MG63 (cell line): ENCODE data around the gene OR6Q1. TPM values are rescaled to one million over a fixed set of nuclear protein-coding genes. Genes with fewer than 3 reads are reported as not detected.
A peak's percentile ranks its signal among the peaks of the same experiment; 100 is the strongest.

Experiments
- DNase-seq: peaks from one replicate; pipeline ENCODE4 v3.0.0-alpha.2; 2020
- H3K27me3 ChIP-seq: fragments of 250-450 bp; sonication (Bioruptor Pico); 2 replicates; pipeline ENCODE4 v1.5.1; 2020; ENCODE audit warnings: mild to moderate bottlenecking, moderate library complexity
- H3K36me3 ChIP-seq: fragments of 250-450 bp; sonication (Bioruptor Pico); 2 replicates; pipeline ENCODE4 v1.5.1; 2020; ENCODE audit warnings: mild to moderate bottlenecking, moderate library complexity
- H3K4me3 ChIP-seq: fragments of 250-450 bp; sonication (Bioruptor Pico); 2 replicates; pipeline ENCODE4 v1.5.1; 2020; ENCODE audit warnings: mild to moderate bottlenecking, moderate library complexity
- H3K9me3 ChIP-seq: fragments of 250-450 bp; sonication (Bioruptor Pico); 2 replicates; pipeline ENCODE4 v1.5.1; 2020; ENCODE audit warnings: mild to moderate bottlenecking, moderate library complexity
- total RNA-seq: library from RNA; depleted of rRNA; stranded (reverse); fragments of >200 nt; shearing (Covaris generic); gene quantifications from 2 replicates; pipeline ENCODE4 v1.2.3, GENCODE V29; 2014; ENCODE audit warnings: low replicate concordance

OR6Q1 gene
- total RNA-seq, 1 experiment from 2014 or later = not detected

- Histone ChIP-seq H3K9me3 (no peaks in the 10 kb centered on the region), H3K4me3 (no peak overlapping the region), H3K36me3 (no peaks in the 10 kb centered on the region), H3K27me3 (no peaks in the 10 kb centered on the region; the same call in 1 of the 2 replicates)
- no peak for DNase-seq
Measured at GRCh38 chr11:58043379-58043778, 12.6 kb downstream of the OR6Q1 start.

DNA sequence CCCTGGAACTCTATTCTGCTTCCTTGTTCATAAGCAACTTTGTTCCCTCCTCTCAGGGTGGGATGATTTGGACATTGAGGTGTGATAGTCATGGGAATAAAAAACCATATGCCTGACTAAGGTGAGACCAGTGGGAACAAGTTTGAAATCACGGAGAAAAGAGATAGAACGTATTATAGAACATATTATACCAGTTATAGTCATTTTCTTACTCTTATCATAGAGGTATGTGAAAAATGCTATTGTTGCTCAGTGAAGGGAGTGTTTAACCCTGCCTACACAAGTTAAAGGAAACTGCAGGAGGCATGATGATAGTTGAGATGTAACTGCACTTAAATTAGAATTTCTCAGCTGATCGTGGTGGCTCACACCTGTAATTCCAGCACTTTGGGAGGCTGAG, 15.5 kb downstream of the OR6Q1 start:
- H3K27me3 ChIP-seq = no peaks in the 10 kb centered on the region; the same call in 1 of the 2 replicates
- no peaks in the 10 kb centered on the region for H3K36me3 ChIP-seq
- no peak for DNase-seq
- no peaks in the 10 kb centered on the region for H3K9me3 ChIP-seq
- H3K4me3 ChIP-seq = no peak overlapping the region

DNA sequence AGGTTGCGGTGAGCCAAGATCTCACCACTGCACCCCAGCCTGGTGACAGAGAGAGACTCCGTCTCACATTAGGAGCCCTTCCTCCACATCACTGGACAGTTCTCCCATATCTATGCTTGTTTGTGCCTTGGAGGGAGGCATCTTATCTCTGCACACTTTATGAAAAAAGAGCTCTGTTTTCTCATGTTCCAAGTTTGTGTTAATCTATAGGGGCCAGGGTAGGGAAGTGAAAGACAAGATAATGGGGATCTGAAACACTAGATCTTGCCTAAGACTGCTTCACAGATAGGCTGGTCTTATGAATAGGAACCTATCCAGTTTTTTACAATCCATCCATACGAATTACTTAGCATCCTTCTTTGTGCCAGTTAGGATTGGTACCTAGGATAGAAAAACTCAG, 17.1 kb downstream of the OR6Q1 start:
- Histone ChIP-seq H3K4me3 (no peak overlapping the region), H3K27me3 (no peaks in the 10 kb centered on the region; the same call in 1 of the 2 replicates), H3K36me3 (no peaks in the 10 kb centered on the region), H3K9me3 (no peaks in the 10 kb centered on the region)
- no peak for DNase-seq

DNA sequence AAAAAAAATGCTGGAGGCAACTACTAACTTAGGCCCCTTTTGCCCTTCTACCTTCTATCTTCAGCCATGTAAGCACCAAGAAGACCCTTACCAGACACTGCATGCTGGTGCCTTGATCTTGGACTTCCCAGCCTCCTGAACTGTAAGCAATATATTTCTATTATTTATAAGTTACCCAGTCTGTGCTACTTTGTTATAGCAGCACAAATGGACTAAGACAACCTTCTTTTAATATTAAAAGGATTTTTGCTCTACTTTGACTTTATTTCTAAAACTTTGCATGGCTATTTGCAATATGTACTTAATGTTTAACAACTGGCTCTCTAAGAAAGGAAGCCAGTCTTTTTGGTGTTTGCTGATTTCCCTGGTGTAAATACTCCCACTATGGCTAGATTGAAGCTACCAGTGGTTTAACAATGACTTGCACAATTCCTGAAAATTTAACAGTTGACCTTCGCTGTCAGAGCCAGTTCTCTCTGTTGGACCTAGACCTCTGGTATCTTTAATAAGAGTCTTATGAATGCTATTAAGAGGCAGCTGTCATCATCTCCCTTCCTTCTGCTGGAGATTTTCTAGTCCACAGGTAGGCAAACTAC, 25.2 kb downstream of the OR6Q1 start:
- no peaks in the 10 kb centered on the region for H3K9me3 ChIP-seq
- H3K27me3 ChIP-seq = no peaks in the 10 kb centered on the region
- no peak for DNase-seq
- H3K4me3 ChIP-seq = no peak overlapping the region
- no peaks in the 10 kb centered on the region for H3K36me3 ChIP-seq

- Histone ChIP-seq H3K4me3 (no peak overlapping the region), H3K9me3 (no peaks in the 10 kb centered on the region), H3K36me3 (no peaks in the 10 kb centered on the region), H3K27me3 (no peaks in the 10 kb centered on the region)
- no peak for DNase-seq
Measured at GRCh38 chr11:58057481-58057880, 26.7 kb downstream of the OR6Q1 start.

DNA sequence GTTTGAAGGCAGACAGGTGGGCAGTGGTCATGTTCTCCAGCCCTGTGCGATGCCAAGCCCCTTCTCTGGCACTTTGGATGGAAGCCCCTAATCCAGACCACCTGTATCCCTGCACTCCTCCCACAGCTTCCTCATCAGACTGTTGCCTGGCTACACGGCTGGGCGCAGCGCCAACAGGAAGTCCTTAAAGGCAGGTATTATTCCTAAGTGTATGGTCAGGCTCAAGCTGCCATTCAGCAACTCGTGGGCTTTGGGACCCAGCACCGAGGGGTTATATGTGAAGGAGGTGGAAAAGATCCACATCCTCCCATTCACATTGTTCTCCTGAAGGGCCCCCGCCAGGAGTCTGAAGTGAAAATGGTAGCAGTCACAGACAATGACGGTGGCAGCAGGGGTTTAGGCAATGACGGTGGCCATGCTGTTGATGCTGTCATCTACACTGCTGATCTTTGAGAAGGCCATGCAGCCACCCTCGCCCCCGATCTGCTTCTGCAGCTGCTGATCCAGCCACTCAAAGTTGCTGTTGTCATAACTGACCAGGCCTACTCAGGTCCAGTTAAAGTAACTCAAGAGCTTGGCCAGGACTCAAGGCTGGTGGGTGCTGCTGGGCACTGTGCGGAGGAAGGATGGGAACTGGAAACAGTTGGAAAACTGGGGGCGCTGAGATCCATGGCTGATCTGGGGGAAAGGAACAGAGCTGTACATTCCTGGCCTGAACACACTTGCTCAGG, 27.7 kb downstream of the OR6Q1 start:
- peak; percentile 39 for DNase-seq
- no peaks in the 10 kb centered on the region for H3K36me3 ChIP-seq
- no peaks in the 10 kb centered on the region for H3K9me3 ChIP-seq
- no peak overlapping the region for H3K4me3 ChIP-seq
- no peaks in the 10 kb centered on the region for H3K27me3 ChIP-seq

DNA sequence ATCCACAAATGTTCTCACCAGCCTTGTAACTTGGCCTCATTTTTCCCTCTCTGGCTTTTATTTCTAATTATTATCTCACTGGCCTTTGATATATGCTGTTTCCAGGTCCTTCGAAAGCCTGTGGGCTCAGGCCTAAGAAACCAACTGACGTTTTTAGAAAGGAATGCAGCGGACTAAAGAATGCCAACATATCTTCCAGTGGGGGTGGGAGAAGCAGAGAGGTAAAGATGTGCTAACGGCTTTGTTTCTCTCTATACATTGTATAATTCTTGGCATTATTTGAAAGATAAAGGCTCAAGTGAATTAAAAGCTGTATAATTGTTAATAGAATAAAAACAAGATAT, 28.2 kb downstream of the OR6Q1 start:
- H3K9me3 ChIP-seq = no peaks in the 10 kb centered on the region
- no peaks in the 10 kb centered on the region for H3K36me3 ChIP-seq
- H3K27me3 ChIP-seq = no peaks in the 10 kb centered on the region
- DNase-seq = peak; percentile 11
- no peak overlapping the region for H3K4me3 ChIP-seq

- no peak for DNase-seq
- Histone ChIP-seq H3K4me3 (no peak overlapping the region), H3K27me3 (no peaks in the 10 kb centered on the region), H3K9me3 (no peaks in the 10 kb centered on the region), H3K36me3 (no peaks in the 10 kb centered on the region)
Measured at GRCh38 chr11:58060535-58060934, 29.8 kb downstream of the OR6Q1 start.

GRCh38 chr11:58060939-58061672, 30.4 kb downstream of the OR6Q1 start:
- Histone ChIP-seq H3K36me3 (no peaks in the 10 kb centered on the region), H3K9me3 (no peaks in the 10 kb centered on the region), H3K4me3 (no peak overlapping the region), H3K27me3 (no peaks in the 10 kb centered on the region)
- peak; percentile 27 for DNase-seq

- Histone ChIP-seq H3K27me3 (no peaks in the 10 kb centered on the region), H3K4me3 (no peak overlapping the region), H3K36me3 (no peaks in the 10 kb centered on the region), H3K9me3 (no peaks in the 10 kb centered on the region)
- DNase-seq = peak; percentile 68
Measured at GRCh38 chr11:58061813-58062212, 31.1 kb downstream of the OR6Q1 start.

DNA sequence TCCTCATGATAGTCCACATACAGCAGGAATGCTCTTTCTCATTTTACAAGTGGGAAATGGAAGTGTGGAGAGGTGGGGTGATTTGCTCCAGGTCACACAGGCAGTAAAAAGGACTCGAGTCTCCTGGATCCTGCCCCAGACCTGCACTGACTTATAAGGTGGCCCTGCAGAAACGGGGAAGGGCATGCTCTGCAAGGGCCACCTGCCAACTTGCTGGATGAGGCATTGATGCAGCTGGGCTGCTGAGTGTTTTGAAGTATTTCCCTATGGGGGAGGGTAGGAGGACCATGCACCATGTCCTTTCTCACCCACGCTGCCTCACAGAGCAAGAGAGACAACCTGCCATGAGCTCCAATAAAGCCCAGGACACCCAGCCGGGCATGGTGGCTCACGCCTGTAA, 36.9 kb downstream of the OR6Q1 start:
- no peaks in the 10 kb centered on the region for H3K36me3 ChIP-seq
- no peaks in the 10 kb centered on the region for H3K9me3 ChIP-seq
- no peak for DNase-seq
- no peak overlapping the region for H3K4me3 ChIP-seq
- no peaks in the 10 kb centered on the region for H3K27me3 ChIP-seq

DNA sequence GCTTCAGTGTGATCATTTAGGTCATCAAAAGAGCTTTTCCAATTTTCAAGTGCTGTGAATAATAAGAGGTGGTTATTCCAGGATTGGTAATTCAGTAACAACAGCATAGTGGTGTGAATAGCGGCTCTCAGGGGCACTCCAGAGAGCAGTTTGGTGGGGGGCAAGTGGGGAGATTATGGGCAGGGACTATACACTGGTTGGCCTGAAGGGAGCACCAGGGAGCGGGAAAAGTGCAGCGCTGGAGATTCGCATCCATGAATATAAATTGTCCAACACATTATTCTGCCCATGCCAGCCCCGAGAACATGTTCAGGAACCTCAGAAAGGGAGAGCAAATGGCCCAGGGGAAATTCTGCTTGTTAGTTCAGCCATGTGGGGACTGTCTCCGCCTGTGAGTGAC, 37.9 kb downstream of the OR6Q1 start:
- H3K36me3 ChIP-seq = no peaks in the 10 kb centered on the region
- no peak overlapping the region for H3K4me3 ChIP-seq
- no peaks in the 10 kb centered on the region for H3K27me3 ChIP-seq
- no peak for DNase-seq
- H3K9me3 ChIP-seq = no peaks in the 10 kb centered on the region

DNA sequence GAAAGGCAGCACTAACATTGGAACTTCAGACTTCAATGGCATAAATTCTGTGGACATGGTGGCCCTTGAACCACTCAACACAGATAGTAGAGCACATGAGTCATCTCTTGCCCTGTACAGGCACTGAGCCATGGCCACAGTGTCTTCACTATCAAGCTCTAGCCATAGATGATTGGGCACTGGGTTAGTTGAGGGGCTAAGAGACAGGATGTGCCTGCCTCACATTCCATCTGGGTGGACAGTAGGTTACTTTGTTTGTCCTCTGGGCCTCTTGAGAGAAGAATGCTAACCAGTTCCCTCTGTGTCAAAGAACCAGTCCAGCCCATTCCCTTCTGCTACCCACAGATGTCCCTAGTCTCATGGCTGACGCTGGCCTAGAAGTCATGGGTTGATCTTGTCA, 39.8 kb downstream of the OR6Q1 start:
- Histone ChIP-seq H3K36me3 (no peaks in the 10 kb centered on the region), H3K27me3 (no peaks in the 10 kb centered on the region)

DNA sequence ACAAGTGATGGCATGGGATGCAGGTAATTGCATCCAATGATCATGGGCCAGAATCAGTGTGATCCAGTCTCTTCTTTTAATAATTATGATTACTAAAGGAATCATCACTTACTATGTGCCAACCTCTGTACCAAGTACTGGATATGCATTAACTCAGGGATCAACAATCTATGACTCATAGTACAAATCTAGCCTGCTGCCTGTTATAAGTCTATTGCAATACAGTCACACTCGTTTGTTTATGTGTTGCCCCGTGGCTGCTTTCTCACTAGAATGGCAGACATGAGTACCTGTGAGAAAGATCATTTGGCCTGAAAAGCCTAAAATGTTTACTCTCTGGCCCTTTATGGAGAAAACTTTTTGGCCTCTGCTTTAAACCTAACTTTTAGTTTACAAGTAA, 45.0 kb downstream of the OR6Q1 start:
- DNase-seq = peak; percentile 57
- Histone ChIP-seq H3K9me3 (peaks cover 3% of the 10 kb centered on the region), H3K27me3 (no peaks in the 10 kb centered on the region), H3K36me3 (no peaks in the 10 kb centered on the region), H3K4me3 (no peak overlapping the region)

More for the DNA sequence above, 39.8 kb downstream of the OR6Q1 start:
- Histone ChIP-seq H3K9me3 (peaks cover 3% of the 10 kb centered on the region), H3K4me3 (no peak overlapping the region)
- no peak for DNase-seq
